ENCODE results near the gene FFAR1.

Gene FFAR1

DNA sequence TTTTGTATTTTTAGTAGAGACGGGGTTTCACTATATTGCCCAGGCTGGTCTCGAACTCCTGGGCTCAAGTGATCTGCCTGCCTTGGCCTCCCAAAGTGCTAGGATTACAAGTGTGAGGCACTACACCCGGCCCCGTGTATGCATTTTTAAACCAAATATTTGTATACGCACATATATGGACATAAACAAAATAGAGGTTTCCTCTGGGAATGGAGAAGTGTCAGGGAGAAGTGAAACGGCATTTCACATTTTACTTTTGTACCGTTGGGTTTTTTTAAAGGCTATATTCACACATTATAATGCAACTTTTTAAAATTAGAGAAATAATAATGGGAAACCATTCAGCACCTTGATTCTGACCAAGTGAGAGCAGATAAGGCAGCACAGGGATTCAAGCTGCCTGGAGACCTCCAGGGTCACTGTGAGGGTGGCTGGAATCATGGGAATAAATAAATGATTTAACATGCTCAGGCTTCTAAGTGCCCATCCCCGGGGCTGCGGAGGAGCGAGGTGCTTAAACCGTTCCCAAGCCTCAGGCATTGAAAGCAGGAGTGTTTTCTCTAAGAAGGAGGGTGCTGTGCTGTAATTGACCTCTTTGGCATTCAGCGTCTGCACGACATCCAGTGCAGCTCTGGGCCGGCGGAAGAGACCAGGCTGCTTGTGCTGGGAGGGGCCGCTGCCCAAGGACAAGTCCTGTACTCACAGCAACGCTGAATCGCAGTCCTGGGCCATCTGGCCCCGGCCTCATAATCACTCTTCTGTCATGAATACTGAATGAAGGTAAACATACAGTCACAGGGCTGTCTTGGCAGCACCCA, 47.9 kb downstream of the FFAR1 start:
- no peak for DNase-seq

DNA sequence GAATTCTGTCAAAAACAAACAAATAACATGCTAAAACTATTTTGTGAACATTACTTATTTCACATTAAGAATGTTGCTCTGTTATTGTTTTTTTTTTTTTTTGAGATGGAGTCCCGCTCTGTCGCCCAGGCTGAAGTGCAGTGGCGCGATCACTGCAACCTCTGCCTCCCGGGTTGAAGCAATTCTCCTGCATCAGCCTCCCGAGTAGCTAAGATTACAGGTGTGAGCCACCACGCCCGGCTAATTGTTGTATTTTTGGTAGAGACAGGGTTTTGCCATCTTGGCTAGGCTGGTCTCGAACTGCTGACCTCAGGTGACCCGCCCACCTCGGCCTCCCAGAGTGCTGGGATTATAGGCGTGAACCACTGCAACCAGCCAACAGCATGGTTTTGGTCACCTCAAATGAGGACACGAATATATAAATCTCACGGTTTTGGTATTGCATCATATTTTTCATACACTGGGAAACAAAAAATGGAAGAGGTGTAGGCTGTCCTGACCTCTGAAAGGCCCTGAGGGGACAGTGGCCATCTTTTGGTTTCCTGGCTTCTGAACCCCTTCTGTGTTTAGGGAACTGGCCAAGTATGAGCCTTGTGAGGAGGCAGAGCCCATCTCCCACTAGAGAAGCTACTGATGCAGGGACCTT, 48.7 kb downstream of the FFAR1 start:
- DNase-seq: no peak

DNA sequence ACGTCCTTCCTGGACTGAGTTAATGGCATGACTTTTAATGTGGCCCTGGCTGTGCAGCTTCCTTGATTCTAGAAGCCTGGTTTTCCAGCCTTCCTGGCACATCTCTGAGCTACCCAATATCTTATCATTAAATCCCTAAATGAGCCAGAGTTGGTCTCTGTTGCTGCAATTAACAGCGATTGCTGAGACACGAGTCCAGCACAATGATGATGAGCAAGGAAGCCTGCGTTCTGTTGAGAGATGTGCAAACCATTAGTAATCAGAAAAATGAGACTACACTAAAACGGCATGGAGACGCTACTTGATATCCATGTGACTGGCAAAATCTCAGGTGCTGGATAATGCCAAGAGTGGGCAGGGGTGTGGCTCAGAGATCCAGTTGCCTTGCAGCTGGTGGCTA, 49.4 kb downstream of the FFAR1 start:
- DNase-seq: no peak
